ENCODE results near the gene PAX5.

PAX5 gene

GRCh38 chr9:36823466-36823865, 210.6 kb downstream of the PAX5 start:
- peaks cover 11% of the 10 kb centered on the region for H3K27me3 ChIP-seq (ENCODE audit: control insufficient read depth, insufficient read depth, low read length)
- H3K9ac ChIP-seq (ENCODE audit: low read length): no peak overlapping the region
- H3K4me3 ChIP-seq (ENCODE audit: low read length): no peak overlapping the region
- peaks cover 12% of the 10 kb centered on the region for H3K4me1 ChIP-seq (ENCODE audit: control insufficient read depth, low read depth, low read length)
- H3K36me3 ChIP-seq (ENCODE audit: control insufficient read depth, low read depth, low read length): no peaks in the 10 kb centered on the region
- H3K27ac ChIP-seq (ENCODE audit: low read length): no peak overlapping the region
- no peaks in the 10 kb centered on the region for H3K9me3 ChIP-seq (ENCODE audit: control insufficient read depth, low read depth, low read length)

- H3K27me3 ChIP-seq (ENCODE audit: control insufficient read depth, insufficient read depth, low read length): peaks cover 24% of the 10 kb centered on the region
- no peak overlapping the region for H3K9ac ChIP-seq (ENCODE audit: low read length)
- no peaks in the 10 kb centered on the region for H3K36me3 ChIP-seq (ENCODE audit: control insufficient read depth, low read depth, low read length)
These were observed 211.9 kb downstream of the PAX5 start for GRCh38 chr9:36822201-36822600.

GRCh38 chr9:36820392-36820861, 213.6 kb downstream of the PAX5 start:
- H3K9ac ChIP-seq (ENCODE audit: low read length): no peak overlapping the region
- H3K36me3 ChIP-seq (ENCODE audit: control insufficient read depth, low read depth, low read length): no peaks in the 10 kb centered on the region
- H3K27ac ChIP-seq (ENCODE audit: low read length): no peak overlapping the region
- peaks cover 13% of the 10 kb centered on the region for H3K4me1 ChIP-seq (ENCODE audit: control insufficient read depth, low read depth, low read length)
- H3K9me3 ChIP-seq (ENCODE audit: control insufficient read depth, low read depth, low read length): no peaks in the 10 kb centered on the region
- H3K27me3 ChIP-seq (ENCODE audit: control insufficient read depth, insufficient read depth, low read length): peaks cover 24% of the 10 kb centered on the region
- no peak overlapping the region for H3K4me3 ChIP-seq (ENCODE audit: low read length)

More at GRCh38 chr9:36822201-36822600, 211.9 kb downstream of the PAX5 start:
- no peak overlapping the region for H3K27ac ChIP-seq (ENCODE audit: low read length)
- no peaks in the 10 kb centered on the region for H3K9me3 ChIP-seq (ENCODE audit: control insufficient read depth, low read depth, low read length)
- H3K4me1 ChIP-seq (ENCODE audit: control insufficient read depth, low read depth, low read length): peaks cover 13% of the 10 kb centered on the region
- no peak overlapping the region for H3K4me3 ChIP-seq (ENCODE audit: low read length)

- H3K4me1 ChIP-seq (ENCODE audit: control insufficient read depth, low read depth, low read length): peaks cover 13% of the 10 kb centered on the region
- no peak overlapping the region for H3K9ac ChIP-seq (ENCODE audit: low read length)
- H3K4me3 ChIP-seq (ENCODE audit: low read length): peak overlapping the region; percentile 44
- no peaks in the 10 kb centered on the region for H3K36me3 ChIP-seq (ENCODE audit: control insufficient read depth, low read depth, low read length)
- peaks cover 24% of the 10 kb centered on the region for H3K27me3 ChIP-seq (ENCODE audit: control insufficient read depth, insufficient read depth, low read length)
- no peak overlapping the region for H3K27ac ChIP-seq (ENCODE audit: low read length)
- H3K9me3 ChIP-seq (ENCODE audit: control insufficient read depth, low read depth, low read length): no peaks in the 10 kb centered on the region
These were observed 214.8 kb downstream of the PAX5 start for GRCh38 chr9:36818965-36819870.

GRCh38 chr9:36818242-36818938, 215.7 kb downstream of the PAX5 start:
- Histone ChIP-seq H3K9ac (ENCODE audit: low read length) (no peak overlapping the region), H3K9me3 (ENCODE audit: control insufficient read depth, low read depth, low read length) (no peaks in the 10 kb centered on the region), H3K27me3 (ENCODE audit: control insufficient read depth, insufficient read depth, low read length) (peaks cover 24% of the 10 kb centered on the region), H3K4me1 (ENCODE audit: control insufficient read depth, low read depth, low read length) (peaks cover 13% of the 10 kb centered on the region), H3K36me3 (ENCODE audit: control insufficient read depth, low read depth, low read length) (no peaks in the 10 kb centered on the region), H3K4me3 (ENCODE audit: low read length) (peak overlapping the region; percentile 44), H3K27ac (ENCODE audit: low read length) (no peak overlapping the region)

GRCh38 chr9:36817160-36817834, 216.8 kb downstream of the PAX5 start:
- Histone ChIP-seq H3K9ac (ENCODE audit: low read length) (no peak overlapping the region), H3K27me3 (ENCODE audit: control insufficient read depth, insufficient read depth, low read length) (peaks cover 24% of the 10 kb centered on the region), H3K9me3 (ENCODE audit: control insufficient read depth, low read depth, low read length) (no peaks in the 10 kb centered on the region), H3K4me3 (ENCODE audit: low read length) (no peak overlapping the region), H3K27ac (ENCODE audit: low read length) (no peak overlapping the region), H3K36me3 (ENCODE audit: control insufficient read depth, low read depth, low read length) (no peaks in the 10 kb centered on the region), H3K4me1 (ENCODE audit: control insufficient read depth, low read depth, low read length) (peaks cover 13% of the 10 kb centered on the region)

GRCh38 chr9:36816371-36816770, 217.7 kb downstream of the PAX5 start:
- Histone ChIP-seq H3K9me3 (ENCODE audit: control insufficient read depth, low read depth, low read length) (no peaks in the 10 kb centered on the region), H3K27me3 (ENCODE audit: control insufficient read depth, insufficient read depth, low read length) (peaks cover 24% of the 10 kb centered on the region), H3K9ac (ENCODE audit: low read length) (no peak overlapping the region), H3K4me1 (ENCODE audit: control insufficient read depth, low read depth, low read length) (peaks cover 13% of the 10 kb centered on the region), H3K4me3 (ENCODE audit: low read length) (no peak overlapping the region), H3K36me3 (ENCODE audit: control insufficient read depth, low read depth, low read length) (no peaks in the 10 kb centered on the region), H3K27ac (ENCODE audit: low read length) (no peak overlapping the region)

- Histone ChIP-seq H3K36me3 (ENCODE audit: control insufficient read depth, low read depth, low read length) (no peaks in the 10 kb centered on the region), H3K4me1 (ENCODE audit: control insufficient read depth, low read depth, low read length) (peaks cover 13% of the 10 kb centered on the region), H3K27me3 (ENCODE audit: control insufficient read depth, insufficient read depth, low read length) (peaks cover 24% of the 10 kb centered on the region), H3K9ac (ENCODE audit: low read length) (no peak overlapping the region), H3K9me3 (ENCODE audit: control insufficient read depth, low read depth, low read length) (no peaks in the 10 kb centered on the region), H3K27ac (ENCODE audit: low read length) (no peak overlapping the region), H3K4me3 (ENCODE audit: low read length) (no peak overlapping the region)
These were observed 218.3 kb downstream of the PAX5 start for GRCh38 chr9:36815566-36816348.

- H3K4me3 ChIP-seq (ENCODE audit: low read length): no peak overlapping the region
- no peak overlapping the region for H3K27ac ChIP-seq (ENCODE audit: low read length)
- H3K9me3 ChIP-seq (ENCODE audit: control insufficient read depth, low read depth, low read length): no peaks in the 10 kb centered on the region
- H3K9ac ChIP-seq (ENCODE audit: low read length): no peak overlapping the region
- H3K4me1 ChIP-seq (ENCODE audit: control insufficient read depth, low read depth, low read length): peaks cover 13% of the 10 kb centered on the region
- H3K27me3 ChIP-seq (ENCODE audit: control insufficient read depth, insufficient read depth, low read length): peaks cover 24% of the 10 kb centered on the region
- no peaks in the 10 kb centered on the region for H3K36me3 ChIP-seq (ENCODE audit: control insufficient read depth, low read depth, low read length)
These were observed 219.0 kb downstream of the PAX5 start for GRCh38 chr9:36815023-36815422.

GRCh38 chr9:36813154-36813553, 220.9 kb downstream of the PAX5 start:
- H3K27me3 ChIP-seq (ENCODE audit: control insufficient read depth, insufficient read depth, low read length): peaks cover 9% of the 10 kb centered on the region
- no peak overlapping the region for H3K27ac ChIP-seq (ENCODE audit: low read length)
- no peaks in the 10 kb centered on the region for H3K9me3 ChIP-seq (ENCODE audit: control insufficient read depth, low read depth, low read length)
- H3K36me3 ChIP-seq (ENCODE audit: control insufficient read depth, low read depth, low read length): no peaks in the 10 kb centered on the region
- no peaks in the 10 kb centered on the region for H3K4me1 ChIP-seq (ENCODE audit: control insufficient read depth, low read depth, low read length)
- H3K9ac ChIP-seq (ENCODE audit: low read length): no peak overlapping the region
- H3K4me3 ChIP-seq (ENCODE audit: low read length): no peak overlapping the region

GRCh38 chr9:36812556-36812955, 221.5 kb downstream of the PAX5 start:
- H3K27ac ChIP-seq (ENCODE audit: low read length): no peak overlapping the region

More at GRCh38 chr9:36812556-36812955, 221.5 kb downstream of the PAX5 start:
- H3K36me3 ChIP-seq (ENCODE audit: control insufficient read depth, low read depth, low read length): no peaks in the 10 kb centered on the region
- peaks cover 3% of the 10 kb centered on the region for H3K27me3 ChIP-seq (ENCODE audit: control insufficient read depth, insufficient read depth, low read length)
- H3K4me1 ChIP-seq (ENCODE audit: control insufficient read depth, low read depth, low read length): no peaks in the 10 kb centered on the region
- no peak overlapping the region for H3K9ac ChIP-seq (ENCODE audit: low read length)
- no peak overlapping the region for H3K4me3 ChIP-seq (ENCODE audit: low read length)
- no peaks in the 10 kb centered on the region for H3K9me3 ChIP-seq (ENCODE audit: control insufficient read depth, low read depth, low read length)

Data from iPS-18a (cell line).